ENCODE measurements around the gene ABCB8. TPM values are rescaled to one million over a fixed set of nuclear protein-coding genes. Genes with fewer than 3 reads are reported as not detected.

ABCB8 gene
- total and polyA plus RNA-seq, 9 of the 15 experiments (the other 6 are each of a cell fraction or from before 2014, with no cell fraction given), result 7.6 to 106 (median 36.3) TPM

GRCh38 chr7:150994838-150995510, 33.3 kb upstream of the ABCB8 start (continued):
- TF ChIP-seq, protein P1, sequence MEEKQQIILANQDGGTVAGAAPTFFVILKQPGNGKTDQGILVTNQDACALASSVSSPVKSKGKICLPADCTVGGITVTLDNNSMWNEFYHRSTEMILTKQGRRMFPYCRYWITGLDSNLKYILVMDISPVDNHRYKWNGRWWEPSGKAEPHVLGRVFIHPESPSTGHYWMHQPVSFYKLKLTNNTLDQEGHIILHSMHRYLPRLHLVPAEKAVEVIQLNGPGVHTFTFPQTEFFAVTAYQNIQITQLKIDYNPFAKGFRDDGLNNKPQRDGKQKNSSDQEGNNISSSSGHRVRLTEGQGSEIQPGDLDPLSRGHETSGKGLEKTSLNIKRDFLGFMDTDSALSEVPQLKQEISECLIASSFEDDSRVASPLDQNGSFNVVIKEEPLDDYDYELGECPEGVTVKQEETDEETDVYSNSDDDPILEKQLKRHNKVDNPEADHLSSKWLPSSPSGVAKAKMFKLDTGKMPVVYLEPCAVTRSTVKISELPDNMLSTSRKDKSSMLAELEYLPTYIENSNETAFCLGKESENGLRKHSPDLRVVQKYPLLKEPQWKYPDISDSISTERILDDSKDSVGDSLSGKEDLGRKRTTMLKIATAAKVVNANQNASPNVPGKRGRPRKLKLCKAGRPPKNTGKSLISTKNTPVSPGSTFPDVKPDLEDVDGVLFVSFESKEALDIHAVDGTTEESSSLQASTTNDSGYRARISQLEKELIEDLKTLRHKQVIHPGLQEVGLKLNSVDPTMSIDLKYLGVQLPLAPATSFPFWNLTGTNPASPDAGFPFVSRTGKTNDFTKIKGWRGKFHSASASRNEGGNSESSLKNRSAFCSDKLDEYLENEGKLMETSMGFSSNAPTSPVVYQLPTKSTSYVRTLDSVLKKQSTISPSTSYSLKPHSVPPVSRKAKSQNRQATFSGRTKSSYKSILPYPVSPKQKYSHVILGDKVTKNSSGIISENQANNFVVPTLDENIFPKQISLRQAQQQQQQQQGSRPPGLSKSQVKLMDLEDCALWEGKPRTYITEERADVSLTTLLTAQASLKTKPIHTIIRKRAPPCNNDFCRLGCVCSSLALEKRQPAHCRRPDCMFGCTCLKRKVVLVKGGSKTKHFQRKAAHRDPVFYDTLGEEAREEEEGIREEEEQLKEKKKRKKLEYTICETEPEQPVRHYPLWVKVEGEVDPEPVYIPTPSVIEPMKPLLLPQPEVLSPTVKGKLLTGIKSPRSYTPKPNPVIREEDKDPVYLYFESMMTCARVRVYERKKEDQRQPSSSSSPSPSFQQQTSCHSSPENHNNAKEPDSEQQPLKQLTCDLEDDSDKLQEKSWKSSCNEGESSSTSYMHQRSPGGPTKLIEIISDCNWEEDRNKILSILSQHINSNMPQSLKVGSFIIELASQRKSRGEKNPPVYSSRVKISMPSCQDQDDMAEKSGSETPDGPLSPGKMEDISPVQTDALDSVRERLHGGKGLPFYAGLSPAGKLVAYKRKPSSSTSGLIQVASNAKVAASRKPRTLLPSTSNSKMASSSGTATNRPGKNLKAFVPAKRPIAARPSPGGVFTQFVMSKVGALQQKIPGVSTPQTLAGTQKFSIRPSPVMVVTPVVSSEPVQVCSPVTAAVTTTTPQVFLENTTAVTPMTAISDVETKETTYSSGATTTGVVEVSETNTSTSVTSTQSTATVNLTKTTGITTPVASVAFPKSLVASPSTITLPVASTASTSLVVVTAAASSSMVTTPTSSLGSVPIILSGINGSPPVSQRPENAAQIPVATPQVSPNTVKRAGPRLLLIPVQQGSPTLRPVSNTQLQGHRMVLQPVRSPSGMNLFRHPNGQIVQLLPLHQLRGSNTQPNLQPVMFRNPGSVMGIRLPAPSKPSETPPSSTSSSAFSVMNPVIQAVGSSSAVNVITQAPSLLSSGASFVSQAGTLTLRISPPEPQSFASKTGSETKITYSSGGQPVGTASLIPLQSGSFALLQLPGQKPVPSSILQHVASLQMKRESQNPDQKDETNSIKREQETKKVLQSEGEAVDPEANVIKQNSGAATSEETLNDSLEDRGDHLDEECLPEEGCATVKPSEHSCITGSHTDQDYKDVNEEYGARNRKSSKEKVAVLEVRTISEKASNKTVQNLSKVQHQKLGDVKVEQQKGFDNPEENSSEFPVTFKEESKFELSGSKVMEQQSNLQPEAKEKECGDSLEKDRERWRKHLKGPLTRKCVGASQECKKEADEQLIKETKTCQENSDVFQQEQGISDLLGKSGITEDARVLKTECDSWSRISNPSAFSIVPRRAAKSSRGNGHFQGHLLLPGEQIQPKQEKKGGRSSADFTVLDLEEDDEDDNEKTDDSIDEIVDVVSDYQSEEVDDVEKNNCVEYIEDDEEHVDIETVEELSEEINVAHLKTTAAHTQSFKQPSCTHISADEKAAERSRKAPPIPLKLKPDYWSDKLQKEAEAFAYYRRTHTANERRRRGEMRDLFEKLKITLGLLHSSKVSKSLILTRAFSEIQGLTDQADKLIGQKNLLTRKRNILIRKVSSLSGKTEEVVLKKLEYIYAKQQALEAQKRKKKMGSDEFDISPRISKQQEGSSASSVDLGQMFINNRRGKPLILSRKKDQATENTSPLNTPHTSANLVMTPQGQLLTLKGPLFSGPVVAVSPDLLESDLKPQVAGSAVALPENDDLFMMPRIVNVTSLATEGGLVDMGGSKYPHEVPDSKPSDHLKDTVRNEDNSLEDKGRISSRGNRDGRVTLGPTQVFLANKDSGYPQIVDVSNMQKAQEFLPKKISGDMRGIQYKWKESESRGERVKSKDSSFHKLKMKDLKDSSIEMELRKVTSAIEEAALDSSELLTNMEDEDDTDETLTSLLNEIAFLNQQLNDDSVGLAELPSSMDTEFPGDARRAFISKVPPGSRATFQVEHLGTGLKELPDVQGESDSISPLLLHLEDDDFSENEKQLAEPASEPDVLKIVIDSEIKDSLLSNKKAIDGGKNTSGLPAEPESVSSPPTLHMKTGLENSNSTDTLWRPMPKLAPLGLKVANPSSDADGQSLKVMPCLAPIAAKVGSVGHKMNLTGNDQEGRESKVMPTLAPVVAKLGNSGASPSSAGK (IDR thresholded peaks at IDR 0.05), result no peak
- TF ChIP-seq U2AF1 (optimal IDR thresholded peaks at IDR 0.05; ENCODE audit: low read depth, low read length) (no peak), ZNF76 (CRISPR knock-in tag; IDR thresholded peaks at IDR 0.05; ENCODE audit: borderline replicate concordance) (no peak), KDM1A (IDR thresholded peaks at IDR 0.05) (no peak; a peak in 1 of 4 replicates), LARP7 (IDR thresholded peaks at IDR 0.05) (no peak), CBFB (CRISPR knock-in tag; IDR thresholded peaks at IDR 0.05) (0 out of 2 replicates have a peak, but pooled peaks have one; percentile 23), BDP1 (IDR thresholded peaks at IDR 0.05; ENCODE audit: insufficient read depth, insufficient read length) (no peak), AFF4 (CRISPR knock-in tag; IDR thresholded peaks at IDR 0.05) (no peak), MTA1 (IDR thresholded peaks at IDR 0.05; ENCODE audit: borderline replicate concordance) (no peak)
- TF ChIP-seq, protein P2, sequence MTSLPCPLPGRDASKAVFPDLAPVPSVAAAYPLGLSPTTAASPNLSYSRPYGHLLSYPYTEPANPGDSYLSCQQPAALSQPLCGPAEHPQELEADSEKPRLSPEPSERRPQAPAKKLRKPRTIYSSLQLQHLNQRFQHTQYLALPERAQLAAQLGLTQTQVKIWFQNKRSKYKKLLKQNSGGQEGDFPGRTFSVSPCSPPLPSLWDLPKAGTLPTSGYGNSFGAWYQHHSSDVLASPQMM (CRISPR knock-in tag; IDR thresholded peaks at IDR 0.05), result no peak

All from K562 (cell line).